ENCODE data around the gene SERGEF.

SERGEF gene

GRCh38 chr11:17810041-17810440 is 202.8 kb downstream of the SERGEF start:
- no peak for DNase-seq

DNA sequence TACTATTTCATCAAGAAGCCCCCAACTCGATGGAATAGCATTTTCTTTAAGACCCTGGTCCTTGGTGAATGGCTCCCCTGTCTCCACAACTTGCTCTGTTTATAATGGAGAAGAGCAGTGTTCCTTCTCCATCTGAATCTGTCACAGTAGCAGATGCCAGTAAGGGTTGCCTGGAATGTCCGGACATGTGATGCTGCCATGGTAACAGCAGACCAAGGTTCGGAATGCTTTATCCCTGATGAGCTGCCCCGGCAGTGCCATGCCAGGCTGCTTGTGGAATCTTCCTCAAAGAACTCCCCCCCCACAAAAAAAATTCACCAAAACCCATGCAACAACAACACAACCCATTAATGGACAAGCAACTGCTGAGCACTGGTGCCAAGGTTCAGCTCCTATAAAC is 205.8 kb downstream of the SERGEF start:
- DNase-seq, result no peak

DNA sequence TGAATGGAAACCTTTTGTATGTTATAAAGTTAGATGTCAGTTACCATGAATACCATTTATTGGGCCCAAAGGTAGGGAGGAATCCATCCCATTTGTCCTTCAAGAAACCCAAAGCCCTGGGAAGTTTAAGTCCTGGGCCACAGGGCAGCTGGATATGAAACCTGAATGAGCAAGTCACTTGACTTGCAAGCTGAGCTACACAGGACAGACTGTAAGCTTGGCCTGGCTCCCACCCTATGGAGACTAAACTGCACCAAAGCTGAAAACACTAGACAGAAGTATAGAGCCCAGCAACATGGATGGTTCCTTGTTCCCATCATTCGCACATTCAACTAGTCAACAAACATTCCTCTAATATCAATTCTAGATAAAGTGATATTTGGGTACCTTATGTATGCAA is 207.0 kb downstream of the SERGEF start:
- DNase-seq, result no peak

GRCh38 chr11:17805043-17805442 is 207.8 kb downstream of the SERGEF start:
- no peak for DNase-seq

DNA sequence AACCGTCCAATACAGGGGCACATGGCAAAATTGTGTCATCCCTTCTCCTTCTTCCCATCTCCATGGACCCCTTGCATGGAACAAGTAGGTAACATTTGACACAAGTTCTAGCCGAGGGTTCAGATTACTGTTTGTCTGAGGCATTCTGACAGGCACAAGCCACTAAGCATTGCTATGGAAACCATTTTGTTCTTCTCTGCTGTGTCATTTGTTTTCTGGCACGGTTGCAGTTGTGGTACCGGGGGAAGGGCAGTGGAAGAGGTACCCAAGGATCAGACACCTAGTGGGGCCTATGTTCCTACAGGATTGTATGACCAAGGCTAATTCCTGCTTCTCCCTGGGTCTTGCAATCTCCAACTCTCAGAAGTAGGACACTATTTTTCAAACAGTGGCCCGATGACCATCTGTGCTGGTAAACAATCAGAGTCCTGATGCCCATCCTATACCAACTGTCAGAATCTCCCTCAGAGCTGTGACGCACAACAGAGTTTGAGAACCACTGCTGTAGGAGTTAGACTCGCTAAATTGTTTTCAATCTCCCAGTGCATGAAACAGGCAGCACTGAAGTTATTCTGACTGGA is 209.0 kb downstream of the SERGEF start:
- no peak for DNase-seq

DNA sequence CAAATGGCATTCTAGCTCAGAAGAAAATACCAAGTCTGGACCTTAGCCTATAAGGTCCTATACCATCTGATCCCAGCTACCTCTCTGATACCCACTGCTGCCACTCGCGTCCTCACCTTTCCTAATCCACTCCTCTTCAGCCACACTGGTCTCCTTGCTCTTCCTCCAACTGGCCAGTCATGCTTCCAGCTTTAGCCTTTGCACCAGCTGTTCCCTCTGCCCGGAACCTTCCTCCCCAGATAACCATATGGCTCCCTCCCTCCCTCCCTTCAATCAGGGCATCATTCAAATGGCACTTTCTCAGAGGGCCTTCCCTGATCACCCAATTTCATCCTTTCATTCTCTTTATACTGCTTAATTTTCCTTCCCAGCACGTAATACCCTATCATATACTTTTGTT is 210.4 kb downstream of the SERGEF start:
- no peak for DNase-seq

- no peak for DNase-seq
These were observed 211.7 kb downstream of the SERGEF start for GRCh38 chr11:17801166-17801565.

GRCh38 chr11:17799147-17799546 is 213.7 kb downstream of the SERGEF start:
- DNase-seq, result no peak

- no peak for DNase-seq
These were observed 214.1 kb downstream of the SERGEF start for GRCh38 chr11:17798716-17799115.

DNA sequence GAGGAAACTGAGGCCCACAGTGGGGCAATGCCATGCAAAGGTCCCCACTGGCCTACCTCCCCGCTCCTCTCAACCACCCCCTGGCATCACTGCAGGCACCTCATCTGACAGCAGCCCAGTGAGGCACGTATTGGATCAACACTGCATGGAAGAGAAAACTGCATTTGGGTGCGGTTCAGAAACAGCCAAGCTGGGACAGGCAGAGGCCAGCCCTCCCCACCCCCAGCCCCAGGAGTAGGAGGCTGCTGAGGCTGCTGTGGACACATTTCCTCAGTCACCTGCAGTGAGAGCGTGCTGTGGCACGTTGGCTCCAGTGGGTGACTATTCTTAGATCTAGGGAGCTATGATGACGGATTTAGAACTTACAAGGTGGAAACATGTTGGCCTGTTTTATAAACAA is 214.6 kb downstream of the SERGEF start:
- DNase-seq, result no peak

GRCh38 chr11:17796154-17796553 is 216.7 kb downstream of the SERGEF start:
- no peak for DNase-seq

DNA sequence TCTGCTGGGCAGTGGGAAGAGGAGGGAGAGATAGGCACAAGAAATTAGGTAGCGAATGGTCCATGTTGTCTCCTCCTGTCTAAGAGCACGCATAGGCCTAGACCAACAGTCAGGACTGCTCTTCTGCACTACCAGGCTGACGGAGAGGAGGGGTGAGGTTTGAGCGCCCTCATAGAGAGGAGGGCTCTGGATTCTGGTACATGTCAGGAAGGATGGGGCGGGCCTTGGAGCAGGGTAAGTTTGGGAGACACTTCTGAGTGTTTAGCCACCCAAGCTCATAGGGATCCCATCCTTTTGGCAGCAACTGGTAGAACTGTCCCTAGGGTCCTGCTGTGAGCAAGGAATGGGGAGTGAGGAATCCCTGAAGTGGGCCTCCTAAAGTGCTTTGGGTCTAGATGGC is 217.9 kb downstream of the SERGEF start:
- no peak for DNase-seq

DNA sequence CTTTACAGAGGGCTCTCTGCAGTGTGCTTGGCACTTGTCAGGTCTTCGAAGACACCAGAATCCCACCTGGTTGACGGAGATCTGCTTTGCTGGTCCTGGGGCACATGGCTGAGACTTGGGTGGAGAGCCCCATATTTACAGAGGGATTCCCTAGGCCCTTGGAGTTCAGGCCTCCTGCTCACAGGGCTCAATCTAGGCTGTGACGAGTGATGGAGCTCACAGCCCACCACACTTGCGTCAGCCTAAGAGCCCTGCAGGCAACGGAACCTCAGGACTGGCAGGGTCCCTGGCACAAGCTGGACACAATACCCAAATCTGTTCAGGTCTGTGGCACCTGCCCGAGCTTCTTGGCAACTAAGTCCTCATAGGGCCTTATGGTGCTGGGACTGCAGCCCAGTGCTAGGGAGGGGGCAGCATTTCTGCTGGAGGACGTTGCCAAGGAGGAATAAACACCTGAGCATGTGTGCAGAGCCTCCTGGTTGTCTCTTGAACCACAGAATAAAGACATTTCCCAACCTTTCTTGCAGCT is 219.1 kb downstream of the SERGEF start:
- DNase-seq, result no peak

GRCh38 chr11:17792161-17792560 is 220.7 kb downstream of the SERGEF start:
- DNase-seq, result no peak

- DNase-seq, result no peak
These were observed 221.7 kb downstream of the SERGEF start for GRCh38 chr11:17791144-17791543.

DNA sequence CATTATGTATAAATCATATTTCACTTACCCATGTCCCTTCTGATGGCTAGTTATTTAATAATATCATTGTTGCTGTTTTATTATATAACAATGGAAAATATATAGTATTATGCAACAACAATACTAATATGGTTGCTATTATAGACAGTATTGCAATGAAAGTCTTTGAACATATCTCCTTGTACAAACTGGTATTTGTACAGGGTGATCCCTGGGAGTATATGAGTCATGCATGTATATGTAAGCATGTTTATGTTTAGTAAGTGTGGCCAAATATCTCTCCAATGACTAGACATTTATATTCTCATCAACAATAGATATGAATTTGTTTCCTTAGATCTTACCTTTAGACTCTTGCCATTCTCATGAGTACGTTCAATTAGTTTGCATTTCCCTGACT is 222.4 kb downstream of the SERGEF start:
- no peak for DNase-seq

DNA sequence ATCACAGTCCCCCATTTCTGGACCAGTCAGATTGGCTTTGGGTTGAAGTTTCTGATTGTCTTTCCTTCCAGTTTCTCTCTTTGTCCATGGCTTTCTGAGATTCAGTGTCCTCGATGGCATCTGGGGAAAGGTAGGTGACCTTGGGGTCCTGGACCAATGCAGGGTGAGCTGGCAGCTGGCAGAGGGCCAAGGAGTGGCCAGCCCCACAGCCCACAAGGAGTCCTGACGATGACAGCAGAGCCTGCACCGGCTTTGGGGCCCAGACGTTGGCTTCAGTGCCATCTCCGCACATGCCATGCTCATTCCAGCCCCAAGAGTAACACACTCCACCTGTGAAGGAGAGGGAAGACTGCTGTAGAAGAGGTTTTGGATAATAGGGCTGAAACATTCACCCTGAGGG is 224.8 kb downstream of the SERGEF start:
- DNase-seq, result no peak

GRCh38 chr11:17786824-17787525 is 225.9 kb downstream of the SERGEF start:
- no peak for DNase-seq

DNA sequence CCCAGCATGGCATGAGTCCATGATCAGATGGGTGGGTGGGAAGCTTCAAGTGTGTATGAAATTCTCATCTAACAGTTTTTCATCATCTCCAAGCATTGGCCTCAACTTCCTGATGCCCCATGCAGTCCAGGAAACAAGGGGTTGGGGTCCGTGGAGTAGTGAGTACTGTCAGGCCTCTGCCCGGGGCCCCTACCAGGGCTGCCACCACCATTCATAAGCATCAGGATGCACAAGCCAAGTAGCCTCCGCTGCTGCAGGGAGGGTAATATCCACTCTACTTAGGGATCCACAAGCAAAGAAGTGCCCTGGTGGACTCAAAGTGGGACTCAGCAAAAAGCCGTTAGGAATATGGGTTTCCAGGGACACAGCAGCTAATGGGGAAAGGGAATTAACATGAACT is 229.0 kb downstream of the SERGEF start:
- DNase-seq, result no peak

- no peak for DNase-seq
These were observed 230.1 kb downstream of the SERGEF start for GRCh38 chr11:17782603-17783337.

GRCh38 chr11:17782145-17782544 is 230.7 kb downstream of the SERGEF start:
- DNase-seq, result no peak

GRCh38 chr11:17781626-17782025 is 231.2 kb downstream of the SERGEF start:
- no peak for DNase-seq

GRCh38 chr11:17781221-17781620 is 231.6 kb downstream of the SERGEF start:
- no peak for DNase-seq

GRCh38 chr11:17780668-17781067 is 232.2 kb downstream of the SERGEF start:
- no peak for DNase-seq

Data from activated naive CD4-positive, alpha-beta T cell (primary cell).